ENCODE measurements around the gene SCFD2. TPM values are rescaled to one million over a fixed set of nuclear protein-coding genes. Genes with fewer than 3 reads are reported as not detected.

The SCFD2 gene
- total and polyA plus RNA-seq, 2 of the 8 experiments (the other 6 are each of a cell fraction or from before 2014, with no cell fraction given) = 6.2 to 10.2 TPM

DNA sequence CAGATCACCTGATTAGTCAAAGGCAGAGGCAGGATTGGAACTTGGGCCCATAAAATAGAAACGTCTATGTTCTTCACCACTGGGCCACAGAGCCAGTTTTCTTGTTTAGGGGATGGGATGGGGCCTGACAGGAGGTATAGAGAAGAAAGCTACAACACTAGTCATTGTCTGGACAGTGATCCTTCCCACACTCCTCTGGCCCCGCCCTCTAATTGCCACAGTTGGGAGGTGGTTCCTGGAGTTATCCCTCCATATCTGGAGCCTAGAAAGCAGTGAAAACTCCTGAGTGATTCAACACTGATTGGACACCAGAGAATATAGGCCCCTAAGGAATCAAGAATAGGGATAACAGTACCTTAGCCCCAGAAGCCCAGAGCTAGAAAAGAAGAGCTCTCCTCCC, 480.9 kb downstream of the SCFD2 start:
- ChIA-PET POLR2A (ENCODE audit: partially characterized antibody) (interaction anchor here (0.8 to 1.0 kb wide), 2 partner anchors 15 to 20 kb away, joined by 3 to 5 read pairs; no protein-coding TSS in a partner anchor), CTCF (ENCODE audit: partially characterized antibody) (interaction anchor here (0.9 kb wide), 1 partner anchor 22 kb away, joined by 3 read pairs; no protein-coding TSS in a partner anchor)
- Histone ChIP-seq H2BK120ac (replicated peaks; ENCODE audit: low read depth, low read length) (no peak overlapping the region), H3K4me2 (ENCODE audit: insufficient read depth in 1 of 2, low read depth in 2 of 2, low read length in 2 of 2) (no peak overlapping the region), H2BK12ac (ENCODE audit: low read depth, low read length) (no peak overlapping the region), H3K56ac (replicated peaks; ENCODE audit: insufficient read length, low read depth, low read length) (no peak overlapping the region), H3K79me2 (ENCODE audit: control insufficient read depth in 1 of 2, insufficient read depth in 2 of 2, low read length in 2 of 2) (no peaks in the 10 kb centered on the region), H3K18ac (ENCODE audit: extremely low read depth, low read length) (no peak overlapping the region), H3K4ac (replicated peaks; ENCODE audit: insufficient read length, low read depth, low read length) (no peak overlapping the region), H4K5ac (ENCODE audit: insufficient read length, low read depth, low read length) (no peak overlapping the region), H3K23me2 (ENCODE audit: low read depth, low read length) (no peaks in the 10 kb centered on the region), H3K79me1 (ENCODE audit: low read depth, low read length) (no peaks in the 10 kb centered on the region), H3K27ac (ENCODE audit: low read depth, low read length) (no peak overlapping the region), H2BK15ac (ENCODE audit: low read length) (no peak overlapping the region), H3K9ac (replicated peaks in 1 of 4; ENCODE audit: extremely low read depth in 1 of 4, low read depth in 3 of 4, low read length in 3 of 4) (no peak overlapping the region), H3K14ac (ENCODE audit: insufficient read length) (no peak overlapping the region), H4K20me1 (replicated peaks in 1 of 2; ENCODE audit: control insufficient read depth in 1 of 2, insufficient read depth in 2 of 2, low read length in 2 of 2) (no peaks in the 10 kb centered on the region), H4K8ac (ENCODE audit: extremely low read depth, insufficient read depth, low read length) (no peak overlapping the region), H3K4me1 (replicated peaks in 1 of 4; ENCODE audit: control insufficient read depth in 3 of 4, insufficient read depth in 4 of 4, low read length in 3 of 4) (peaks cover 2 to 16% (median 9%) of the 10 kb centered on the region in 4 experiments; a peak in 5 of 7 replicates), H3K36me3 (ENCODE audit: control insufficient read depth in 2 of 4, insufficient read depth in 4 of 4, low read length in 3 of 4) (no peaks in the 10 kb centered on the region), H2BK5ac (ENCODE audit: low read depth, low read length) (no peak overlapping the region), H4K91ac (replicated peaks; ENCODE audit: insufficient read length, low read length) (no peak overlapping the region), H2AFZ (ENCODE audit: low read length) (no peak overlapping the region), H3K9me3 (ENCODE audit: insufficient read depth in 2 of 2, low read depth in 1 of 2, low read length in 1 of 2) (no peaks in the 10 kb centered on the region), H3K27me3 (replicated peaks in 1 of 4; ENCODE audit: control insufficient read depth in 3 of 4, extremely low read depth in 1 of 4, insufficient read depth in 3 of 4, low read length in 3 of 4) (no peaks in the 10 kb centered on the region), H3K23ac (ENCODE audit: insufficient read length) (no peak overlapping the region), H2BK20ac (ENCODE audit: low read length) (no peak overlapping the region; the same call in 1 of the 2 replicates), H3K4me3 (ENCODE audit: extremely low read depth in 1 of 4, insufficient read depth in 2 of 4, low read depth in 3 of 4, low read length in 4 of 4) (no peak overlapping the region), H2AK5ac (ENCODE audit: low read depth, low read length) (no peak overlapping the region)
- FAIRE-seq (no peak), DNase-seq (ENCODE audit: low read depth in 1 of 2, low spot score in 2 of 2) (no peak)
- 93% methylated on average over 2 of the region's 2 CpGs; no CpG with 5 or more reads in 1 of the 2 experiments for WGBS, 2 experiments (ENCODE audit: extremely low coverage in 1 of 2, insufficient coverage in 1 of 2, insufficient read length in 1 of 2, insufficient replicate concordance in 2 of 2, low coverage in 1 of 2, low lambda C conversion rate in 2 of 2, missing lambda C conversion rate in 1 of 2)
- TF ChIP-seq USF2 (IDR thresholded peaks at IDR 0.05; ENCODE audit: low read length) = no peak
- no peak for TF ChIP-seq RAD21 (IDR thresholded peaks at IDR 0.05 in 1 of 2, conservative IDR thresholded peaks at IDR 0.05 in 1 of 2; ENCODE audit: low read depth in 2 of 2, low read length in 2 of 2)
- TF ChIP-seq EGR1 (IDR thresholded peaks at IDR 0.05; ENCODE audit: borderline replicate concordance, low read depth, low read length) = no peak
- no peak for TF ChIP-seq MAX (IDR thresholded peaks at IDR 0.05)
- no peak for TF ChIP-seq RBBP5 (IDR thresholded peaks at IDR 0.05; ENCODE audit: borderline replicate concordance, low read depth, low read length)
- TF ChIP-seq ASH2L (IDR thresholded peaks at IDR 0.05; ENCODE audit: low read length) = no peak
- TF ChIP-seq BCL11A (IDR thresholded peaks at IDR 0.05; ENCODE audit: low read depth in 2 of 2, low read length in 2 of 2) = no peak
- TF ChIP-seq PHF8 (conservative IDR thresholded peaks at IDR 0.05; ENCODE audit: low read depth, low read length) = no peak
- no peak for TF ChIP-seq RNF2 (IDR thresholded peaks at IDR 0.05; ENCODE audit: borderline replicate concordance, low read depth, low read length, missing control alignments, poor library complexity, severe bottlenecking)
- TF ChIP-seq ATF2 (IDR thresholded peaks at IDR 0.05; ENCODE audit: low read length) = no peak

Data from H1 (cell line).